Measurements from ENCODE around the gene CTNNA2. TPM values are rescaled to one million over a fixed set of nuclear protein-coding genes. Genes with fewer than 3 reads are reported as not detected.
A peak's percentile ranks its signal among the peaks of the same experiment; 100 is the strongest.

CTNNA2 gene
- total RNA-seq, 1 donor from 2014 or later, result 0.37 TPM

DNA sequence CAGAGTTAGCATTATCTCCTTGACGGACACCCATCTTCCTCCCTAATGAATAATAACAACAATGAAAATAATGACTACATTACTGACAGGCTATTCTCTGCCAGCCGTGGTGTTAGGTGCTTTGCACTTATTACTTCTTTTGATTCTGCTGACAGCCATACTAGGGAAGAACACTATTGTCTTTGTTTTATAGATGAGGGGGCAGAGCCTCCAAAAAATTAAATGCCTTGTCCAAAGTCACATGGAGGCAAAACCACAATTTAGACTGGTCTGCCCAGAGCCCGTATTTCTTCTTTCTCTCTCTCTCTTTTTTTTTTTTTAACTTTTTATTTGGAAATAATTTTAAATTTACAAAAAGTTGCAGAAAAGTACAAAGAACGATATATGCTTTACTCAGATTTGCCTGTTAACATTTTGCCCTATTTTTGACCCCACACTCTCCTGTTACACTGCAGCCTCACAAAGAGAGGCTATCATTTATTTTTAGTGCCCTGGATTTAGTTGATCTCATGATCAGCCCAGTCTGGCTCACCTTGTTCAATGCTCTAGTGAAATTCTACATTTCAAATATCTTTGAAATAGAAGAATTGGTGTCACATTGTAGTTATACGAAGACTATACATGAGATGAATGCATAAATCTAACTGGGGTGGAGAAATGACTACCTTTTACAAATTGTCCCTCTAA is 422.3 kb downstream of the CTNNA2 start:
- DNase-seq (ENCODE audit: low spot score), result no peak

DNA sequence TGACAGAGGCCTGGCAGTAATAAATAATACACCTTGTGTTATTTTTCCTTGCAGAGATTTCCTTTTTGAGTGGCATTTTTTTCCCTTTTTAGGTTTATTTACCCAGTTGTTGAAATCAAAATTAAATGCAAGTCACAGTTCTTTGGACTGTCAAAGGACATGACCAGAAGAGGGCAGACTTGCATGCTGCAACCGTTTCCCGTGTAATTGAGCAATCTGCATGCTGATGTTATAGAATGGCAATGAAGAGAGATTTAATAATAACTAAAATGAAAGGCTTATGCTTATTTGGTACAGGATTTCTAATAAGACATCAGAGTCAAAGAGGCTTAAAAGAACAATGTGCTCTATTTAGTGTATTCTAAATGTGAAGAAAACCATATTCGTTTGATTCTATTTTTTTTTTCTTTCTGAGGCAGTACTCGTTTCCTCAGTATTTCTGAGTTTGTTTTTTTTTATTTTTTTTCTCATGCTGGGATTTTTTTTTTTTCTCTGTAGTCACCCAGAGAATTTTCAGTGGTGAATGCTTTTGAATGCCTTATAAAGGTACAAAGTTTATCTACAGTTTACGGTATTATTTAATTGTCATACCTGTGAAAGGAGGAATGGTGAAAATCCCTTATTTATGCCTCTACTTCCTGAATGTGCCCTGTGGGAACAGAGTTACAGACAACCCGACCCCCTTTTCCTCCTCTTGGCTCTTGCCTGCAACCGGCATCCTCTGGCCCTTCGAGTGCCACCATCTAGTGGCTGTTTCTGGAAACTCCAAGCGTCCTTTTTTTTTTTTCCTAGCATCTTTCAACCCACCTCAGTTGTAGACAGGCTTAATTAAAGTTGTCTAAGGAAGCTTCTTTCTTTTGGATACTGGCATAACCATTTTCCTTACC is 423.2 kb downstream of the CTNNA2 start:
- DNase-seq (ENCODE audit: low spot score), result peak; percentile 31

DNA sequence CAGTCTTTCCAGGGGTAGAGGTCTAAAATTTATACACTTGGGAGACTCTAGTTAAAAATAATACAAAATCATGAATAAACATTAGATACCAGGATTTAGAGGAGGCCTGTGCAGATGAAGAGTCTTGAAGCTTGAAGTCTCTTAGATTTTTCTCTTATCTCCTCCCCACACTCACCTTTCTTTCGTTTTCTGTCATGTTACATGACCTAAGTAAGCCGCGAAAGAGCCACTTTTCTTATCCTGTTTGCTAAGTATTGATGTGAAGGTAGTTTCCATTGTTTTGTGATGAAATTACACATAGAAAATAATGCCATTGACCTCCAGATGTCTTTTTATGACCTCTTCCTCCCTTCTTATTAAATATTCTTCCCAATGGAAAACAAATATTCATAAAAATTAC is 423.9 kb downstream of the CTNNA2 start:
- DNase-seq (ENCODE audit: low spot score), result no peak

DNA sequence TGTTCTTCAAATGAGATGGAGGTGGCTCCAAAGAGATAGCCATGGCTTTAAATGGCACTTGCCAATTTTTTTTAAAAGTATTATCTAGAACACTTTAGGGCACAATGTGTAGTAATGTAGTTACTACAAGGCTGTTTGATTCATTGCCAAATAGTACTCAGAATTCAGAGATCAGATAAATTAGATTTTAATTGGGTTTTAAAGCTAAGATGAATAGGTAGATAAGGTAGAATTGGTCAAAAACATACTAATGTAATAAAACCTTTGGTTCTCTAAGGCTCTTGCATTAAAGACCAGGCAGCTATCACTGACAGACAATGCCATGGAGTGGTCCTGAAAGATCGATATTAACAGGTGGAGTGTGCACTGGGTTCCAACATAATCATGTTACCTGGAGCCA is 425.8 kb downstream of the CTNNA2 start:
- DNase-seq (ENCODE audit: low spot score), result no peak

DNA sequence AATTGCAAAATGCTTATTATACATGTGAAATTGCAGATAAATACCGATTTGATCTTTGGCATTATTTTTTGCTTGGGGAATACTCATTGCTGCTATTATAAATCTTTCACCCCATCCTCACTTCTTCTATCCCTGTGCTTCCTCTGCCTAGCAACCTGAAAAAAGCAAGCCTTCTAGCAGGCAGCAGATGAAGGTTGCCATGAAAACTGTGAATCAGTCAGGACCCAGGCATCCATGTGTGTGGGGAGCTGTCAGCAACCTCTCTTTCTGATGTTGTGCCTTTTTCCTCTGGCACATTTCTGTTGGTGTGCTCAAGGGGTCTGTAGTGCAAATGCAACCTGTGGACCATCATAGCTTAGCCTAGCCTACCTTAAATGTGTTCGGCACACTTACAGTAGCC is 427.5 kb downstream of the CTNNA2 start:
- DNase-seq (ENCODE audit: low spot score), result no peak

DNA sequence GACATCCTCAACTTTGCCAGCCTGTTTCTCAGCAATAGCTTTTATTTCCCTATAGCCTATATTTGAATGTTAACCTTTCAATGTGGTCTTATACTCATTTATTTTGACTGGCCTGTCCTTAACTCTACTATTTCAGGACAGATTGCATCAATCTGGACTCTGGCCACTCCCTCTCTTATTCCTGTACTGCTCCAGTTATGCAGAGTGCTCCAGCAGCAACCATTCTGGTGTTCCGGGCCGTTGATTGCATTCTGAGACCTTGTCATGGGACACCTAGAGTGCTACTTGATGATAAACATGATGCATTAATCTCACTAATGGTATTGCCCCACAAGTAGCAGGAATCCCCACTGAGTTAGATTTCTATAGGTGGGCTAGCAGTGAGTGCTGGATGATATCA is 428.3 kb downstream of the CTNNA2 start:
- DNase-seq (ENCODE audit: low spot score), result no peak

DNA sequence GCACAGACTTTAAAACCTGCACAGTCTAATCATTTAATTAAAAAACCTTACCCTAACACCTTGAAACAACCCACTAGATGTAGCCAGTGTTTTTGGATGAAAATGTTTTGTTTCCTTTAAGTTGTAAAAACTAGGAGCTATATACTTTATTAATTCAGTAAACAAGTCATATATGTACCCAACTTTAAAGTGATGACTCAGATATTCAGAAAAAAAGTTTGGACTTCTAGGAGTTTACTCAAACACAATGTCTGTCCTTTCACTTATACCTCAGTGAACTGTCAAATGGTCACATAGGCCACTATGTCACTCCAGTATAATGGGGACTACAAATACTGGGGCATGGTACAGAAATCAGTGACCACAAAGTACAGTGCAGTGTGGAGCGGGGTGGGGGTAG is 431.4 kb downstream of the CTNNA2 start:
- DNase-seq (ENCODE audit: low spot score), result no peak

DNA sequence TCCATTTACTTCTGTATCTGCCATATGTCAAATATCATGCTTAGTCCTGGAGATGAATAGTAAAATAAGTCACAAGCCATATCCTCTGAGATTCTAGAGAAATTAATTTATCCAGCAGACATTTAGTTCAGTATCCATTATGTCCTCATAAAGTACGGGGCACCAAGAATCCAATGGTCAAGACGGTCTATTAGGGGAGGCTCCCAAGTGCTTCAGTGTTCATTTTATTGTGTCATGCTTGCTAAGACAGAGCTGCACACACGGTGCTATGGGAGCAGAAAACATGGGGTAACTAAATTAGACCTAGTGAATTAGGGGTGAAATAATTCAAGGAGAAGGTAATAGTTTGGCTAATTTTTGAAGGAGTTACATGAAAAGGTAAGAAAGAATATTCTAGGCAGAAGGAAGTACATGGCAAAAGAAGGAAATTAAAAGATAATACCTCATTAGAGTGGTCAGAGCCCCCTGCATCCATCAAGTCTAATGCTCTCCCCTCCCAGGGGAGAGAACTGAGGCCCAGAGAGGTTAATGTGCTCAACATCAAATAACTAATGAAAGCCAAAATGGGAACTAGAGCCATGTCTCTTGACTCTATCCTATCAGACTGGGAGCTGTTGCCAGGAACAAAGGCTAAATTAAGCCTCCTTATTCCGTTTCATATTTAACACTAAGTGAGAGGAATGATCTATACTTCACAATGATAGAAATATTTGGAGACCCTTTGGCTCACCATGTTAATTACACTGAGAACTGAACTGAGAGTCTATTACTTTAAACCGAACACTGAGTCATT is 433.0 kb downstream of the CTNNA2 start:
- DNase-seq (ENCODE audit: low spot score), result no peak

DNA sequence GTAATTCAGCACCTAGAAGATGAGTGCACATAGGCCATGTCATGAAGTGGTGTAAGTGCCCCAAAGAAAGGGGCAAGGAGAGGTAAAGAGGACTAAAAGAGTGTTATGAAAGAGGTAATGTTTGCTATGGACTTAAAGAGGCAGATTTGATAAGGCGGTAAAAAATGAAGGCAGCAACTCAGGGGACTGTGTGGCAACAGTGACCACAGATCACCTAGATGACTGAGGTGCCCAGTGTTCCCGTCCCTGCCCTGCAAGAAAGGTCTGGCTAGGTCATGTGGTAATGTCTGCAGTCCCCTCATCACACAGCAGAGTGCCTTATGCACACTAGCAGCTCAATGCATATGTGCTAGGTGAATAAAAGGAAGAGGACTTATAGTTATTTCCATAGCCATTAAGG is 434.9 kb downstream of the CTNNA2 start:
- no peak for DNase-seq (ENCODE audit: low spot score)

DNA sequence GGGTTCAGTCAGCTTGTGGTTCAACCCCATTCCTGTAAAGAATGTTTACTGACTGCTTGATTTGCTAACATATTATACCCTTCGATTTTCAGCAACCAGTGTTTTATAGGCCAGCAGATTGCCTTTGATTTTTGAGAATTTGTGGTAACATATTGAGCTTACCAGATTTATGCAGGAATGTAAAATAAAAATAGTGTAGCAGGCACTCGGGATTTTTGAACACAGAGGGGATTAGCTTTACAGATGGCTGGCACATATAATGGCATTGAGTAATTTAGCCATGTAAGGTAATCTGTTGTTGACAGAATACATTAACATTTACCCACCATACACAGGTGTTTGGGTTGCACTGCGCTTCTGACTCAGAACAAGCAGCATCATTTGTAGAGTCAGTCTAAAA is 437.7 kb downstream of the CTNNA2 start:
- no peak for DNase-seq (ENCODE audit: low spot score)

DNA sequence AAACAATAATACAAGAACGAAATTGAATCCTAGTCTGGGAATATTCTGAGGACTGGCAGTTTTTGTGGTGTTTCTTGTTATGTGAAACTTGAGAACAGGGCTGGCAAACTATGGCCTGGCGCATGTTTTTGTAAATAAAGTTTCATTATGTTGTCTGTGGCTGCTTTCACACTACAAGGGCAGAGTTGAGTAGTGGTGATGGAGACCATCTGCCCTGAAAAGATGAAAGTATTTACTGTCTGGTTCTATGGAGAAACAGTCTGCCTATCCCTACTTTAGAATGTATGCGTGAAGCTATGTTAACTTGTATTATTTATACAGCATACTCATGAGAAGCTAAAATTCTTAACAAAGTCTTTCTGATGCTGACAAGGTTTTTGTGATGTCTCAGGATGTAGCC is 439.8 kb downstream of the CTNNA2 start:
- DNase-seq (ENCODE audit: low spot score), result no peak

DNA sequence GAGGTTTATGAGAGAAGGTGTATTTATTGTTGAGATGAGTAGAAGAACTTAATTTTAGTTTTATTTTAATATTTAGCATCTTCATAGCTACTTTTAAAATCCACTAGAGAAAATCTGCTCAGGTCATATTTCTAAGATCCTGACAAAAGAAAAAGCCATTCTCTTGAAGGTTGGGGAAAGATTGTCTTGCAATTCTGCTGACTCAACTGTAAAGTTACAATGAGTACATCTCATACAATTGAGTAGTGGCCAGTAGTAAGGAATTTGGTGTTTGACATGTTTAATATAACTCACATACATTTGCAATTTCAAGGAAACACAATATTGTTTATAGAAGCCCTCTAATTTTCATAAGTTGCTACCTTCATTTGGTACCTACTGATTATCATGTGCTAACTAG is 447.2 kb downstream of the CTNNA2 start:
- DNase-seq (ENCODE audit: low spot score), result no peak

DNA sequence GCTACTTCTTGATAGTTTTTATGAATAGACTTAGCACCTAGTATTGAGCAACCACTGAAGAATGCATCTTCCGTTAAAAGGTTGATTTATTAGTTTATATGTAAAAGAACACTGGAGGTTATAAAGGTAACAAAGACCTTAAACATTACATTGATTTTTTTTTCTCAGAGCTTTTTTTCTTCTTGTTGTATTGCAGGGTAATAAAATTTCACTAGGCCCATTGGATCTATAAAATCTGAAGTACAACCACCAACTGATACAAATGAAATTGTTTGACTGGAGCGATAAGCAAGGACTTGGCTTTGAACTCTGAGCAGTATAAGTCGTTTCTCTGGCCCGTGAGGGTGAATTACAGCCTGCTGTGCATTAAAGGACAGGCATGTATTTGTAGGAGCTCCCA is 447.7 kb downstream of the CTNNA2 start:
- DNase-seq (ENCODE audit: low spot score), result no peak

DNA sequence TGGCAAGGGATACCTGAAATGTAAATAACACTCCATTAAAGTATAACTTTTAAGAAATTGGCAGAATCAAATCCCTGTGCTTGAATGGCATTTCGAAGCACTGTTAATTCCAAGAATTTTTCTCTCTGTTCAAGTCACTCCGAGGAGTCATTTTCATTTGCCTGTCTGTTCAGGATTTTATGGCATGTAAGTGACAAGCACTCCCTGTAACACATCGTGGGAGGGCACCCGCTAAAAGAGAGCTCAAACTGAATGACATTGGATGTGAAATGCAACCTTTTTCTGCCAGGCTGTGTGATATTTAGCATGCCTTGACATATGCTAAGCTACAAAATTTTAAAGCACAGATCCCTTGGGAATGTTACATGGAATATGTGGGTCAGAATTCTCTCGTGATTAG is 452.1 kb downstream of the CTNNA2 start:
- no peak for DNase-seq (ENCODE audit: low spot score)

DNA sequence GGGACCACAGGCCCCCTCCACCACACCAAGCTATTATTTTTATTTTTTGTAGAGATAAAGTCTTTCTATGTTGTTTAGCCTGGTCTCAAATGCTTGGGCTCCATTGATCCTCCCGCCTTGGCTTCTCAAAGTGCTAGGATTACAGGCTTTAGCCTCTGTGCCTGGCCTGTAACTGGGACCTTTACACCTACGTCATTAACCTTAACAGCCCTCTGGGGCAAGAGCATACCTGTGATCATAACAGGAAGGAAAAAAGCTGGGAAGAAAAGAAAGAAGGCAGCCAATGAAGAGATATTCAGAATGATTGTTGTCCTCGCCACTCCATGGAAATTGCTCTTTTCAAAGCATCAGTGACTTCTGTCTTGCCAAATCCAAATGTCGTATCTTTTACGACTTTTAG is 453.5 kb downstream of the CTNNA2 start:
- DNase-seq (ENCODE audit: low spot score), result no peak

DNA sequence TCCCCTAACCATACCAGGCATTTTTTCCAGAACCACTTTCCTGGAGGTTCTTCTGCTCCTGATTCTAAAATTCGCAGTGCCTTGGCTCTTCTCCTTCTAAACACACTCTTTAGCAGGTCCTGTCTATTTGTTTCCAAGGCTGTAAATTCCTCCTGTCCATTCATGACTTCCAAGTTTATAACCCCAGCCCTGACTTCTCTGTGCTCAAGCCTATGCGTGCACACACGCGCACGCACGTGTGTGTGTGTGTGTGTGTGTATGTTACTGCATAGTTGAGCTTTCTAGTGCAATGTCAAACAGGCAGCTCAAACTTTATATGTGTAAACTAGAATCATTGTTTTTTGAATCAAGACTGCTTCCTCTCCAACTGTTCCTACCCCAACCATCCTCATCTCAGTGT is 454.0 kb downstream of the CTNNA2 start:
- DNase-seq (ENCODE audit: low spot score), result no peak

DNA sequence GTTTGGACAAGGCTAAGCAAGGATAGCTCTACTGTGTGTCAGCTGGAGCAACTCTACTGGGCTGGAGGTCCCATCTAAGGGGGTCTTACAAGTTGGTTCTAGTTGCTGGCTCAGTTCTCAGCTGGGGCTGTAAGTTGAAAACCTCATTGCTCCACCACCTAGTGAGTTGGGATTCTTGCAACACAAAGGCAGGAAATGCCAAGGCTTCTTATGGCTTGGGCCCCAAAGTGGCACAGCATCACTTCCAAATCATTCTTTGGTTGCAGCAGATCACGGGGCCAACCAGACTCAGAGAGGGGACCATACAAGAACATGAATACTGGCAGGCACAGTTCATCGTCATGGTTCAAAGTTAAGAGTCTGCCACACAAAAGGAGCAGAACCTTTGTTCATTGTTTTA is 459.0 kb downstream of the CTNNA2 start:
- DNase-seq (ENCODE audit: low spot score), result no peak

DNA sequence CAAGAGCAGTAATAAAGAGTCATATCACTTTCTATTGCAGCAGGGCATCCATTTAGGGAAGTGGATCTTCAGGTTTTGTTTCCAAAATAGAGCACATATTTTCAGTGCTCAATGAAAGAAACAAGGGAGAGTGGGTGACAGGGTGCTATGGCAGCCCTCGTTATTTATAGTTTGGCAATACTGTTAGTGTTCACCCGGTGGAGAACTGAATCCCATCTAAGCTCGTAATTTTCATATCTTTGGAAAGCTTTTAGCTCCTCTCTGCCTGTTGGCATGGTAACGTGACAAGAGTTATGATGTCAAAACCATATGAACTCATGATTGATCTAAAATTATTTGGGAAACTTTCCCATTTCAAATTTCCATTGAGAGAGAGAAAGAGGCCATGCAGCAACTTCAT is 459.8 kb downstream of the CTNNA2 start:
- DNase-seq (ENCODE audit: low spot score), result no peak

DNA sequence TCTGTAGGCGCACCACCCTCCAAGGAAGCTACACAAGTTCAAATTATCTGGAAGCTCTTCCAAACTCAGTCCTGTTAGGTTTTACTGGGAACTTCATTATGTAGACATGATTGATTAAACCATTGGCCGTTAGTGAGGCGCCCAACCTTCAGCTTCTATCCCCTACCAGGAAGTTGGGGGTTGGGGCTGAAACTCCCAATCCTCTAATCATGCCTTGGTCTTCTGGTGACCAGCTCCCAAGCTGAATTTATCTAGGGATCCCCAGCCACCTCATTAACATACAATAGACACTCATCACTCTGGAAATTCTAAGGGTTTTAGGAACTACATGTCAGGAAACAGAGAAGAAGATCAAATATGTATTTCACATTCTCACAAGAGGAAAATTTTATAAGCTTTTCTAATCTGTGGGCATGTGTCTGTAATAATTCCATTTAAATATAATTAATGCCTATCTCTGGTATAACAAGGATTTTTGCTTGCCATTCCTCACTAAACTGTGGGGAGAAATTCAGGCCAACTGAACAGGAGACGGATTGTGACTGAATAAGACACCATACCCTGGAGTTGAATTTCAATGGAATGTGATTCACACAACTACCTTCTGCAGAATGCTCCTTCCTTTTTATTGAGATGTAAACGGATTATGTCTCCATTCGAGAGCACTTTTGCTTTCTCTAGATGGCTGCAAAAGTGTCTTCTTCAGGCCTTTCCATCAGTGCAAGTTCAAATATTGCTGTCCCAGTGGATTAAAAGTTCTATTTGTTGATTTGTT is 463.1 kb downstream of the CTNNA2 start:
- no peak for DNase-seq (ENCODE audit: low spot score)

DNA sequence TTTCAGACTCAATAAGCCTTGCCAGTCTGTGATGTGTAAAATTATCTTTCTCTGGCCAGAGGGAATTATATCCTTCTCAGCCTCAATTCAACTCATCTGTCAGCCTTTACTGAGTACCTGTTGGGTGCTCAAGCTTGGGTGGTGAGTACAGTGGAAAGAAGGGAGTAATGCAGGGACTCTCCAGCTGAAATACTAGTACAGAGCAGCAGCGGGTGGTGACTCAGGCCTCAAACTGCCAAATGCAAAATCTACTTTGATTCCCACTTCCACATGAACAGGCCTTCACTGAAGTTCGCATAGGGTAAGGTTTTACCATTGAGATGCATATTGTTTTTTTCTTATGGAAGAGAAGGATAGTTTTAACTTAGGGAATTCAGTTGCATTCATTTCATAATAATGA is 464.9 kb downstream of the CTNNA2 start:
- no peak for DNase-seq (ENCODE audit: low spot score)

DNA sequence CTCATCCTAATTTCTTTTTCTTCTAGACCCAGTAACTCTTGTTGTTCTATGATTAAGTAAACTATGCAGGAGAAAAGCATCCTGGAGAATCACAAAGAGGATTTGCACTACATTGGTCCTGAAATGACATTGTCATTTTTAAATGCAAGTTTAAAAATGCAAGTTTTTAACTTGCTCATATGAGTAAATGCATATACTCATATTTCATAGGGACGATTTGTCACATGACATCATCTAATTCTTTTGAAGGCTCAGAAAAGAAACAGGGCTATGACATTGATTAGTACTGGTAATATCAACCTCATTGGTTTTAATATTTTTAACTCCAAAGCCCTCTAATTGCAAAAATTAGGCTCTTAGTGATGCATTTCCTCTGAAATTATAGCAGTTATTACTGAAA is 467.3 kb downstream of the CTNNA2 start:
- no peak for DNase-seq (ENCODE audit: low spot score)

DNA sequence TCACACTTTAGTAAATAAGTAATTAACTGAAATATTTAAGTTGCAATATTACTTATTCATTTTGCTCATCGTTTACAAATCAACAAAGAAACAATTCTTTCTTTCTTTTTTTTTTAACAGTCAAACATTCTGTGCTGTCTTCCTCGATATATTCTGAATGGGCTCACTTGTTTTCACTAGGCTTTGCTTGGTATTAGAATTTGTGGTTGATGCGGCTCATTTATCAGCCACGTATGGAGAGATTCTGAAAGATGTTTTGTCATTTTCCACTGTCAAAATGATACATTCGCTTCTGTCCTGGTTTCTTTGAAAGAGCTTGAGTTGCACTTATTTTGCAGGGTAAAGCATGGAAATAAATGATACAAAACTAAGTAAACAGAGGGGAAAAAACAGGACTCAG is 468.0 kb downstream of the CTNNA2 start:
- no peak for DNase-seq (ENCODE audit: low spot score)

All from mucosa of gallbladder (tissue), 1 donor.